ENCODE data around the gene GASK1A. TPM values are rescaled to one million over a fixed set of nuclear protein-coding genes. Genes with fewer than 3 reads are reported as not detected.

The GASK1A gene
- total and polyA plus RNA-seq, 11 donors, result 0.19 to 2.5 (median 0.51) TPM

GRCh38 chr3:43021186-43021585 lies 42.1 kb downstream of the GASK1A start:
- Histone ChIP-seq H3K4me1 (peaks cover 0 to 33% (median 0%) of the 10 kb centered on the region in 12 donors), H3K27ac (no peak overlapping the region), H3K27me3 (no peaks in the 10 kb centered on the region), H3K4me3 (no peak overlapping the region), H3K36me3 (no peaks in the 10 kb centered on the region), H3K9me3 (peaks cover 0 to under 1% (median 0%) of the 10 kb centered on the region in 12 donors)
- DNase-seq (no peak), ATAC-seq (no peak)
- 52 to 81% (median 65%) methylated on average over 4 of the region's 4 CpGs for WGBS, 4 donors
- TF ChIP-seq CTCF (IDR thresholded peaks at IDR 0.05) (no peak), POLR2A (IDR thresholded peaks at IDR 0.05) (no peak)
- intact Hi-C loops (cut with DNase I), result no loop called here

- peak in 1 of 5 donors; percentile 8 for DNase-seq
- no peak overlapping the region for H3K4me3 ChIP-seq
- no peaks in the 10 kb centered on the region for H3K9me3 ChIP-seq
- intact Hi-C loops (cut with DNase I), result no loop called here
- H3K27ac ChIP-seq, result no peak overlapping the region
- no peaks in the 10 kb centered on the region for H3K27me3 ChIP-seq
- no peaks in the 10 kb centered on the region for H3K36me3 ChIP-seq
- no peak for TF ChIP-seq CTCF (IDR thresholded peaks at IDR 0.05)
- TF ChIP-seq POLR2A (IDR thresholded peaks at IDR 0.05), result no peak
- peaks cover 0 to 33% (median 0%) of the 10 kb centered on the region in 12 donors for H3K4me1 ChIP-seq
- no peak for ATAC-seq
- 47 to 56% (median 52%) methylated on average over 1 of the region's 1 CpG for WGBS, 4 donors
Measured at GRCh38 chr3:43022121-43022520, 43.0 kb downstream of the GASK1A start.

- Histone ChIP-seq H3K4me3 (no peak overlapping the region), H3K27ac (peak overlapping the region in 1 of 12 donors; percentile 79), H3K4me1 (peaks cover 0 to 33% (median 0%) of the 10 kb centered on the region in 12 donors), H3K36me3 (no peaks in the 10 kb centered on the region), H3K9me3 (no peaks in the 10 kb centered on the region), H3K27me3 (no peaks in the 10 kb centered on the region)
- WGBS, 4 donors, result 87 to 91% (median 88%) methylated on average over 4 of the region's 4 CpGs
- ATAC-seq, result no peak
- TF ChIP-seq CTCF (IDR thresholded peaks at IDR 0.05) (no peak), POLR2A (IDR thresholded peaks at IDR 0.05) (no peak)
- DNase-seq, result no peak
- intact Hi-C loops (cut with DNase I), result no loop called here
Measured at GRCh38 chr3:43023066-43023465, 44.0 kb downstream of the GASK1A start.

GRCh38 chr3:43023746-43024145 lies 44.6 kb downstream of the GASK1A start:
- ATAC-seq (no peak), DNase-seq (no peak)
- H3K27ac ChIP-seq, result peak overlapping the region in 1 of 12 donors; percentile 79
- intact Hi-C loops (cut with DNase I), result no loop called here
- H3K36me3 ChIP-seq, result no peaks in the 10 kb centered on the region
- TF ChIP-seq CTCF (IDR thresholded peaks at IDR 0.05) (no peak), POLR2A (IDR thresholded peaks at IDR 0.05) (no peak)
- peaks cover 0 to 33% (median 0%) of the 10 kb centered on the region in 12 donors for H3K4me1 ChIP-seq
- H3K4me3 ChIP-seq, result no peak overlapping the region
- 72 to 88% (median 81%) methylated on average over 5 of the region's 5 CpGs for WGBS, 4 donors
- no peaks in the 10 kb centered on the region for H3K9me3 ChIP-seq
- no peaks in the 10 kb centered on the region for H3K27me3 ChIP-seq

Data from heart left ventricle (tissue), 16 donors.